GM12874 (cell line): Measurements from ENCODE around the gene ATP9B.

Source experiments
- TF ChIP-seq, protein P1 (sequence below): IDR thresholded peaks from 2 replicates; pipeline ENCODE4 v1.5.1; 2011; ENCODE audit warnings: low read depth, mild to moderate bottlenecking, control low read depth, low read length, moderate library complexity; ENCODE audit not compliant: insufficient read depth

The ATP9B gene

GRCh38 chr18:79245517-79246001, 176.4 kb downstream of the ATP9B start:
- TF ChIP-seq, protein P1, sequence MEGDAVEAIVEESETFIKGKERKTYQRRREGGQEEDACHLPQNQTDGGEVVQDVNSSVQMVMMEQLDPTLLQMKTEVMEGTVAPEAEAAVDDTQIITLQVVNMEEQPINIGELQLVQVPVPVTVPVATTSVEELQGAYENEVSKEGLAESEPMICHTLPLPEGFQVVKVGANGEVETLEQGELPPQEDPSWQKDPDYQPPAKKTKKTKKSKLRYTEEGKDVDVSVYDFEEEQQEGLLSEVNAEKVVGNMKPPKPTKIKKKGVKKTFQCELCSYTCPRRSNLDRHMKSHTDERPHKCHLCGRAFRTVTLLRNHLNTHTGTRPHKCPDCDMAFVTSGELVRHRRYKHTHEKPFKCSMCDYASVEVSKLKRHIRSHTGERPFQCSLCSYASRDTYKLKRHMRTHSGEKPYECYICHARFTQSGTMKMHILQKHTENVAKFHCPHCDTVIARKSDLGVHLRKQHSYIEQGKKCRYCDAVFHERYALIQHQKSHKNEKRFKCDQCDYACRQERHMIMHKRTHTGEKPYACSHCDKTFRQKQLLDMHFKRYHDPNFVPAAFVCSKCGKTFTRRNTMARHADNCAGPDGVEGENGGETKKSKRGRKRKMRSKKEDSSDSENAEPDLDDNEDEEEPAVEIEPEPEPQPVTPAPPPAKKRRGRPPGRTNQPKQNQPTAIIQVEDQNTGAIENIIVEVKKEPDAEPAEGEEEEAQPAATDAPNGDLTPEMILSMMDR: no peak

- TF ChIP-seq, protein P1: peak; percentile 99
These were observed 177.3 kb downstream of the ATP9B start for GRCh38 chr18:79246309-79247108.

DNA sequence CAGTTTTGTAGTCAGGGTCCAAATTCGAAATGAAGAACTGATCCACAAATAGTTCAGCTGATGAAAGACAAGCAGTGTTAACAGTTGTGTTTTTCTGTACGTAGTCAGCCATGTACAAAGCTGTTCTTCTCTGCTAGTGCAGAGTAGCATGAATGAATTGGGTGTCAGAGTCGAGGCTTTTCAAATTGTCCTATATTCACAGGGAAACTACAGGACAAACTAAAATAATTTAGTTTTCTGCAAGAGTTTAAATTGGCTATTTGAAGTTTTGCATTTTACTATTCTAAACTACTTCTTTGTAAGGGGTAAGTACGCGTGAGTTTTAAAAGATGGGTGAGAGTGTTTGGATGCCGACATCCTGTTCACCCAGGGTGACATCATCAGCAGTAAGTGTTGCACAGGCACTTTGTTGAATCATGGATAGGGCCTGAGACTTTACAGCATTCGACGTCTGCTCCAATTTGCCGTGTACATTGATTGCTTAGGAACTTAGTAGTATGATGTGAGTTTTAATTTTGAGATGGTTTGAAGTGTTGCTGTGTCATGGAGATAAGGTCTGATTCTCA, 179.4 kb downstream of the ATP9B start:
- TF ChIP-seq, protein P1: no peak

GRCh38 chr18:79250301-79250981, 181.2 kb downstream of the ATP9B start:
- TF ChIP-seq, protein P1: no peak

- TF ChIP-seq, protein P1: no peak
These were observed 181.8 kb downstream of the ATP9B start for GRCh38 chr18:79251021-79251420.

DNA sequence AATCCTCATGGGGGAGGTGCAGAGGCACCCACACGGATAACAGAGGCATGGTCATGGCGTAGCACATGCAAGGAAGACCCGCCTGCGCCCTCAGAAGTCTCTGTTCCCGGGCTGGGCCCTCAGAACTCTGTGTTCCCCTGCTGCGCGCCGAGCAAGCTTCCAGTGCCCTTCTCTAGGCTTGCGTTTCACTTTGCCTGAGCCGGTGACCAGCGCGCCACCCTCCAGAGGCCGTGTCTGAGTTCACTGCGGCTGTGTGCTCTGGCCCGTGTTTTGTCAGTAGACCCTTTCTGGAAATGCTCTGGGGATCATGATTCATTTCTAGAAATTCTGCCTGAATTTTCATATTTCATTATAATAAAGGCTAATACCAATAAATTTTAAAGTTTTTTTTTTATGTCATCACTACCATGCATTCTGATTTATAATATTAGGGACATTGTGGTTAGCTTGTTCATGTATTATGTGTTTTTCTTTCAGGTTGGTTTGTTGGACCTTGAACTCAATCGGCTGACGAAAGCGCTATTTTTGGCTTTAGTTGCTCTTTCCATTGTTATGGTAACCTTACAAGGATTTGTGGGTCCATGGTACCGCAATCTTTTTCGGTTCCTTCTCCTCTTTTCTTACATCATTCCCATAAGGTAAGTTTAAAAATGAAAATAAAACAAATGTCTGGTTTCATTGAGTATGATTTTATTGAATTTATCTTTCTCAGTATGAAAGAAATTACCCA, 183.9 kb downstream of the ATP9B start:
- TF ChIP-seq, protein P1: no peak

DNA sequence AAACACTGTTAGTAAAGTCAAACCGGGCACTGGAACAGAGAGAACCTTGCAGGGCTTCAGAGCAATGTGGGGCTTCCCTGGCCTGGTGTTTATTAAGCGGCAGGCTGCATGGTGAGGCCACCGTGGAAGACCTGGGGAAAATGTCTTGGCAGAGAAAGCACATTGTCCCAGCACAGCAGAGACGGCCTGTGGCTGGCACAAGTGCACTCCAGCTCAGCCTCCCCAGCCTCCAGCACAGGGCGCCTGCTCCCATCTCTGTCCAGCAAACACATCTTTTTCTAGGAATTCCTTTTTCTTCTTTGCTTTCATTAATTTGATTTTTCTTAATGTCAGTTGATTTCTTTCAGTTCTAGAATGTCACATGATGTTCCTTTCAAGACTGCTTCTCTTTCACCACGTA, 188.3 kb downstream of the ATP9B start:
- TF ChIP-seq, protein P1: no peak
